22Rv1 (cell line): ENCODE results near the gene UBE2E1.

Experiments
- H3K27ac ChIP-seq: fragments of 450-650 bp; 2 replicates; pipeline ENCODE4 v1.5.1; 2017
- ZFX ChIP-seq: fragments of 450-650 bp; IDR thresholded peaks from 2 replicates; pipeline ENCODE4 v1.6.1; 2017; ENCODE audit warnings: antibody characterized with exemption, borderline replicate concordance
- TF ChIP-seq, protein P1 (sequence below): fragments of 450-650 bp; IDR thresholded peaks from 2 replicates; pipeline ENCODE4 v1.5.1; 2017; ENCODE audit warnings: mild to moderate bottlenecking

Gene UBE2E1

DNA sequence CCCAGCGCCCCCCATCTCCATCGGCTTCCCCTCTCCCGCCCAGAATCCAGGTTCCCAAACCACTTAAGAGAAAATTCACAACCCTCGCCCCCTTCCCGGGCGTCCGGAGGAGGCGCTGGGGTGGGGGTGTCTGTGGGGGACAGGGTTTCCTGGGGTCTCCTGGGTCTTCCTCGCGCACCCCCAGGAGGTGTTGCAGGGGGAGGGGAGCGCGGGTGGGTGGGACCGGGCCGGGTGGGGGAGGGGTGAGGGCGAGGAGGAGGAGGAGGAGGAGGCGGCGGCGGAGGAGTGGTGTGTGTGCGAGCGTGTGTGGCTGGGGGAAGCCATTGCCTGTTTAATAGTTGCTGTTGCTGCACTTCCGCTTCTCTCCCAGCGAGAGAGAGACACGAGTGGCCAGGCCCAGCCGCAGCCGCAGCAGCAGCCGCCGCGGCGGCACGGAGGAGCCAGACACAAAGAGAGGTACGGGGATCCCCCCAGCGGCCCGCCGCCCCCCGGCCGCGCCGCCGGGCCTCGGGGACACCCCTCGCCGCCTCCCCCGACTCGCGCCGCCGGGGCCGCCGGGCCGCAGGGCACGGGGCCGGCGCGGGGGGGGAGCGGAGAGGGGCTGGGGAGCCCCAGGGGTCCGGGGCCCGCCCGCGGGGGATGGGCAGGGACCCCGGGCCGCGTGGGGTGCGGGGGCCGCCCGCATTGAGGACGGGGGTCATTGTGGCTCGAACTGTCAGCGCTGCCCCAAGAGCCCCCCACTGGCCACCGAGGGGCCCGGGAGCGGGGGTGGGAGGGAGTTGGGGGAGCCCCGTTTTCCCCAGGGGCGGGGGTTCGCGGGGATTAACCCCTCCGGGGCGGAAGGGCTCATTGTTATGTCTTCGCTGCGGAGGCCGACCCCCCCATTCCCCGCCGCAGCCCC lies at the start of gene UBE2E1:
UBE2E1 (plus strand) TSS at position 323 of the 901 bp plus-strand sequence. CDS start 1,315 bp downstream, outside the sequence.
- TF ChIP-seq, protein P1, sequence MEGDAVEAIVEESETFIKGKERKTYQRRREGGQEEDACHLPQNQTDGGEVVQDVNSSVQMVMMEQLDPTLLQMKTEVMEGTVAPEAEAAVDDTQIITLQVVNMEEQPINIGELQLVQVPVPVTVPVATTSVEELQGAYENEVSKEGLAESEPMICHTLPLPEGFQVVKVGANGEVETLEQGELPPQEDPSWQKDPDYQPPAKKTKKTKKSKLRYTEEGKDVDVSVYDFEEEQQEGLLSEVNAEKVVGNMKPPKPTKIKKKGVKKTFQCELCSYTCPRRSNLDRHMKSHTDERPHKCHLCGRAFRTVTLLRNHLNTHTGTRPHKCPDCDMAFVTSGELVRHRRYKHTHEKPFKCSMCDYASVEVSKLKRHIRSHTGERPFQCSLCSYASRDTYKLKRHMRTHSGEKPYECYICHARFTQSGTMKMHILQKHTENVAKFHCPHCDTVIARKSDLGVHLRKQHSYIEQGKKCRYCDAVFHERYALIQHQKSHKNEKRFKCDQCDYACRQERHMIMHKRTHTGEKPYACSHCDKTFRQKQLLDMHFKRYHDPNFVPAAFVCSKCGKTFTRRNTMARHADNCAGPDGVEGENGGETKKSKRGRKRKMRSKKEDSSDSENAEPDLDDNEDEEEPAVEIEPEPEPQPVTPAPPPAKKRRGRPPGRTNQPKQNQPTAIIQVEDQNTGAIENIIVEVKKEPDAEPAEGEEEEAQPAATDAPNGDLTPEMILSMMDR: no peak
- no peak for TF ChIP-seq ZFX
- H3K27ac ChIP-seq: peak within 1 kb of the TSS; percentile 57

DNA sequence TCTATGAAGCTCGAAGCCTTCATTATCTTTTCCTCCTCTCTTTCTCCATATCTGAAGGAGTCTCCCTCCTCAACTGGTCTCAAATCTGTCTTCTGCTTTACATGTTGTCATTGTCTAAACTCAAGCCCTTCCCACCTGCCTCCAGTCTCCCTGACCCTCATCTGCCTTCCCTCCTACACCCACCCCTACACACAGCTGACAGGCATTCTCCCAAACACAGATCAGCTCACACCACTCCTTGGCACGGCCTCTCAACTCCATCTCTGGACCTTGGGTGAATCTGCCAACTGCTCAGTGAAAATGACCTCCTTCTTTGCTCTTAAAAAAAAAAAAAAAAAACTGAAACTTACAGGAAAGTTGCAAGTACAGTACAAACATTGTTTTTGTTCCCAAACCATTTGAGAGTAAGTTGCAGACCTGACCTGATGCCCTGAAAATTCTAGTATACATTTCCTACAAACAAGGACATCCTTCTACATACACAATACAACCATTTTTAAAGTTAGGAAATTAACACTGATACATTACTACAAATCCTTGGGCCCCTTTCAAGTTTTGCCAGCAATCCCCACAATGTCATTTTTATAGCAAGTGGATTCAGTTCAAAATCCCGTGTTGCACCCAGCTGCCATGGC lies 49.4 kb upstream of the UBE2E1 start:
- TF ChIP-seq, protein P1: no peak
- no peak for TF ChIP-seq ZFX

DNA sequence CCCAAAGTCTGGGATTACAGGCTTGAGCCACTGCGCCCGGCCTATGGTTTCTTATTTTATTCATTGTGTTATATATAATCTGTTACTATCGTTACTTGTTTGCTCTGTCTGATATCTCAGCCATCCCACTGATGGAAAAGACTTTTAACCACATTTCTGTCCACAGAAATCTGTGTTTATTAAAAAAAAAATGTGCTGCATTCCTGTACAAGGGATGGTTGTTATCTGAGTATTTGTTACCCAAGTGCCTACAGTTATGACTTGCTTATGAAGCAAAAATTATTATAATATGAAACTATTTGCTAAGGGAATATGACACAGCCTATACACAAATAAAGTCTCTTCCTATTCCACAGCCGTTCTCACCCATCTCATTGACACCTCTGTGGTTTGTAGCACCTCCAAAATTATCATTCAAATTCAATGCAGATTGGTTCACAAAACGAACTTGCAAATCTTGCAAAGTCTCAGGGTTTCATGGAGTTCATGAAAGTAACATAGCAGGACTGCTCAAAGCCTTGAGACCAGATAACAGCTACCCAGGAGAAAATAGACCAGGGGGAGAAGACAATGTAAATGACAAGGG lies 47.4 kb upstream of the UBE2E1 start:
- TF ChIP-seq, protein P1: no peak
- no peak for TF ChIP-seq ZFX
- no peak overlapping the region for H3K27ac ChIP-seq

More for the DNA sequence above, 49.4 kb upstream of the UBE2E1 start:
- no peak overlapping the region for H3K27ac ChIP-seq

DNA sequence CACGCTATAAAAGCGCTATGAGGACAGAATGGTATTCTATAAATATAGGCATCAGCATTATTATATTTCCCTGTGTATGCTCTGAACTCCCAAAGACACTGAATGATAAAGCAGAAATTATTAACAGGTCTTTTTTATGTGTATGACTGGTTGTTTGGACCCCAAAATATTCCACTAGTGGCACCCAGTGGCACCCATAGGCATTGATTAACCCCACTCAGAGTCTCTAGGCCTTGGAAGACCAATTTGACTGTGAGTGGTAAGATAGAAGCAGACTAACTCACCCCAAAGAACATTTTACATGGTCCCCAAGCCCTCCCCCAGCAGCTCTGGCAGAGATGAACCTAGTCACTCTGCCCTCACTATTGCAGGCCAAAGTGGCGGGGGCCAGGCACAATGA lies 45.4 kb upstream of the UBE2E1 start:
- TF ChIP-seq ZFX: no peak
- TF ChIP-seq, protein P1: no peak
- H3K27ac ChIP-seq: no peak overlapping the region

DNA sequence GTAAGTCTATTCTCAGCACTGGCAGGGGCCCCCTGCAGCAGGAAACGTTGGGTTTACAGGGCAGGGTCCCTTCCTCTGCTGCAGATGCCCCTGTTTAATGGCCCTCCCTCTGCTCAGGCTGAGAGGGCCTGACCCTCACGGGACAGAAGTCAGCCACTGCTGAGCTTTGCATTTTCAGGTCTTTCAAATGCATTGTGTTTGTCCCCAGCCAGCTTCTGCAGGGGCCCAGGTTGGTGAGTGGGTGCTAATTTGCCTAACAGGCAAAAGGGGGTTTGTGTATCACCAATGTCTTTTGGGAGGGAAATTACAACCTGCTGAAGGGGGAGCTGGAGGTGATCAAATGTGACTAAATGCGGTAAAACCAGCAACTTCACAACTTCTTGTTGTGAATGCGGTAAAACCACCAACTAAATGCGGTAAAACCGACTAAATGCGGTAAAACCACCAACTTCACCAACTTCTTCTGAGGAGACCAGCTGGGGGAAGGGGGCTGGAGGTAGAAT lies 44.8 kb upstream of the UBE2E1 start:
- H3K27ac ChIP-seq: no peak overlapping the region
- TF ChIP-seq, protein P1: no peak
- no peak for TF ChIP-seq ZFX

DNA sequence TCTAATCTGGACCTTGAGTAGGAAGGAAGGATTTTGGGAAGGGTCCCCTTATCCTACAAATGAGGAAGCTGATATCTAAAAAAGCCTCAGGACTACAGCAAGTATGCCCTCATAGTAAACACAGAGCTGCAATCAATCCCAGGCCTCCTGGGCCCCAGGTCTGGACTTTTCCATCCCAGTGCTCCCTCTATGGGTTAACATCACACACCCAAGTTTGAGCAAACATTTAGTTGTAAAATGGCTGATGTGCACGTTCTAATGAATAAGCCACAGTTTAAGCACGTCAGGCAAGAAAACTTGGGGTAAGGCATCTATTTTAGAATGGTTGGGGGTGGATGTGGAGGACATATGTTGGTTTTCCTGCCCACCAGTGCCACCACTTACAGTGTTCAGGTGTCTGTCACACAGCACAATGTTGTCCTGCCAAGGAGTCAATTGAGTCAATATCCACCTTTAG lies 44.3 kb upstream of the UBE2E1 start:
- no peak overlapping the region for H3K27ac ChIP-seq
- no peak for TF ChIP-seq ZFX
- TF ChIP-seq, protein P1: peak; percentile 44
